HCT116 (cell line): ENCODE results near the gene POMT1. TPM values are rescaled to one million over a fixed set of nuclear protein-coding genes. Genes with fewer than 3 reads are reported as not detected.

Experiments used
- ATAC-seq: fragments of 200-7000 bp; cut with Tn5 transposase; 2 replicates; pipeline ENCODE4 v1.9.1; 2020; ENCODE audit warnings: mild to moderate bottlenecking, moderate library complexity
- BruUV-seq: library from RNA; stranded (reverse); fragments of 400-500 nt; replicated peaks from 2 replicates; lab custom pipeline; 2021; lab: Mats Ljungman, UMichigan
- CTCF ChIA-PET: fragments of 300-600 bp; sonication (Branson Sonifier 250); formaldehyde crosslinking; loops from one replicate; lab custom pipeline; 2021; ENCODE audit warnings: antibody characterized with exemption; lab: Charles Lee
- POLR2A ChIA-PET: fragments of 300-600, 350-600 bp; sonication (Branson Sonifier 250); formaldehyde crosslinking; loops from one replicate; lab custom pipeline; 2021; ENCODE audit warnings: antibody characterized with exemption; lab: Charles Lee
- RAD21 ChIA-PET, 2 experiments: fragments of 300-600 bp; sonication (Branson Sonifier 250); formaldehyde crosslinking; loops; one replicate each; lab custom pipeline; 2023; ENCODE audit warnings: low total read pairs in 2 of 2; ENCODE audit not compliant: uncharacterized antibody in 2 of 2, unreplicated experiment in 2 of 2, low non-redundant PET in 1 of 2; lab: Charles Lee
- DNase-seq: peaks from one replicate; pipeline ENCODE4 v3.0.0-alpha.2; 2010; ENCODE audit warnings: low read depth, low spot score
- H2AFZ ChIP-seq: fragments of 200-600 bp; shearing (Covaris generic), sonication (generic); 2 replicates; pipeline ENCODE4 v1.6.1; 2017; ENCODE audit warnings: low read depth, mixed run types, mixed read lengths, antibody characterized with exemption, low read length; ENCODE audit not compliant: poor library complexity, severe bottlenecking
- H3K27ac ChIP-seq: 2 replicates; pipeline ENCODE4 v1.5.1; 2012; ENCODE audit warnings: low read depth, low read length
- H3K27me3 ChIP-seq: fragments of 200-600 bp; sonication (generic); 2 replicates; pipeline ENCODE4 v1.6.1; 2016; ENCODE audit warnings: mixed run types, low read length, mixed read lengths; ENCODE audit not compliant: insufficient read depth
- H3K36me3 ChIP-seq, 2 experiments: fragments of 200-500 bp in 1 of 2; fragments of 200-600 bp in 1 of 2; sonication (Bioruptor generic) in 1 of 2; sonication (generic) in 1 of 2; 2 replicates each; pipeline versions ENCODE4 v1.5.1 to v1.6.1; 2014 to 2016; ENCODE audit warnings: low read length in 2 of 2, inconsistent platforms in 1 of 2, mixed read lengths in 1 of 2, mixed run types in 1 of 2; ENCODE audit not compliant: insufficient read depth in 2 of 2, control insufficient read depth in 1 of 2
- H3K4me1 ChIP-seq, 2 experiments: fragments of 200-600 bp in 1 of 2; sonication (generic) in 1 of 2; 2 replicates each; pipeline versions ENCODE4 v1.5.1 to v1.6.1; 2012 to 2017; ENCODE audit warnings: low read length in 2 of 2, inconsistent platforms in 1 of 2, mild to moderate bottlenecking in 1 of 2, mixed read lengths in 1 of 2, mixed run types in 1 of 2, moderate library complexity in 1 of 2; ENCODE audit not compliant: insufficient read depth in 2 of 2, control insufficient read depth in 1 of 2
- H3K4me2 ChIP-seq: fragments of 200-600 bp; sonication (generic); 2 replicates; pipeline ENCODE4 v1.6.1; 2017; ENCODE audit warnings: mixed run types, low read length, mixed read lengths
- H3K4me3 ChIP-seq, 2 experiments: fragments of 200-600 bp in 1 of 2; sonication (generic) in 1 of 2; replicated peaks in 1 of 2; 2 replicates each; pipeline ENCODE4 v1.5.1; 2011 to 2016; ENCODE audit warnings: low read length in 2 of 2, control low read depth in 1 of 2, low read depth in 1 of 2, mild to moderate bottlenecking in 1 of 2, mixed read lengths in 1 of 2, mixed run types in 1 of 2
- H3K79me2 ChIP-seq: fragments of 200-600 bp; sonication (generic); 2 replicates; pipeline ENCODE4 v1.6.1; 2017; ENCODE audit warnings: mild to moderate bottlenecking, mixed run types, low read length, moderate library complexity, mixed read lengths; ENCODE audit not compliant: insufficient read depth
- H3K9ac ChIP-seq: fragments of 200-600 bp; sonication (generic); 2 replicates; pipeline ENCODE4 v1.6.1; 2016; ENCODE audit warnings: low read length, mixed read lengths
- H3K9me2 ChIP-seq: fragments of 200-600 bp; sonication (generic), shearing (Covaris generic); 2 replicates; pipeline ENCODE4 v1.6.1; 2017; ENCODE audit warnings: mixed run types, mild to moderate bottlenecking, moderate library complexity; ENCODE audit not compliant: insufficient read depth
- H3K9me3 ChIP-seq, 2 experiments: fragments of 200-500 bp in 1 of 2; fragments of 200-600 bp in 1 of 2; sonication (Bioruptor generic) in 1 of 2; sonication (generic) in 1 of 2; 2 replicates each; pipeline ENCODE4 v1.6.1; 2014 to 2017; ENCODE audit warnings: low read length in 2 of 2, mixed read lengths in 2 of 2, inconsistent platforms in 1 of 2, low read depth in 1 of 2, mild to moderate bottlenecking in 1 of 2, mixed run types in 1 of 2, moderate library complexity in 1 of 2; ENCODE audit not compliant: control insufficient read depth in 1 of 2, insufficient read depth in 1 of 2
- H4K20me1 ChIP-seq: fragments of 200-600 bp; sonication (generic), shearing (Covaris generic); 2 replicates; pipeline ENCODE4 v1.6.1; 2017; ENCODE audit warnings: mixed run types, mild to moderate bottlenecking, moderate library complexity; ENCODE audit not compliant: insufficient read depth
- ATF3 ChIP-seq: IDR thresholded peaks from 2 replicates; pipeline ENCODE4 v1.6.1; 2012
- CBX3 ChIP-seq: IDR thresholded peaks from 2 replicates; pipeline ENCODE4 v1.6.1; 2012; ENCODE audit warnings: low read depth
- CTCF ChIP-seq, 3 experiments: fragments of 200-600 bp in 1 of 3; sonication (generic) in 1 of 3; IDR thresholded peaks in 2 of 3; conservative IDR thresholded peaks in 1 of 3; 2 replicates each; pipeline ENCODE4 v1.5.1; 2012 to 2017; ENCODE audit warnings: low read depth in 2 of 3, low read length in 2 of 3, antibody characterized with exemption in 1 of 3, borderline replicate concordance in 1 of 3, control low read depth in 1 of 3, mild to moderate bottlenecking in 1 of 3, mixed read lengths in 1 of 3, mixed run types in 1 of 3, moderate library complexity in 1 of 3; ENCODE audit not compliant: insufficient read depth in 1 of 3
- EGR1 ChIP-seq: IDR thresholded peaks from 2 replicates; pipeline ENCODE4 v1.6.1; 2012; ENCODE audit warnings: low read depth
- EZH2 ChIP-seq: fragments of 200-600 bp; sonication (generic); IDR thresholded peaks from 2 replicates; pipeline ENCODE4 v1.6.1; 2017; ENCODE audit warnings: antibody characterized with exemption, mixed run types
- EZH2phosphoT487 ChIP-seq: fragments of 200-600 bp; IDR thresholded peaks from 2 replicates; pipeline ENCODE4 v1.6.1; 2018; ENCODE audit warnings: antibody characterized with exemption, borderline replicate concordance
- POLR2A ChIP-seq: IDR thresholded peaks from 2 replicates; pipeline ENCODE4 v1.7.0; 2011; ENCODE audit warnings: borderline replicate concordance; ENCODE audit not compliant: insufficient read depth, insufficient read length; ENCODE audit errors: extremely low read depth
- POLR2AphosphoS5 ChIP-seq: IDR thresholded peaks from 2 replicates; pipeline ENCODE4 v1.6.1; 2011; ENCODE audit warnings: mild to moderate bottlenecking, low read depth, low read length, moderate library complexity
- REST ChIP-seq: IDR thresholded peaks from 2 replicates; pipeline ENCODE4 v1.6.1; 2012; ENCODE audit warnings: low read depth
- YY1 ChIP-seq: IDR thresholded peaks from 2 replicates; pipeline ENCODE4 v1.6.1; 2011; ENCODE audit warnings: low read length, low read depth, moderate library complexity, mild to moderate bottlenecking; ENCODE audit not compliant: insufficient replicate concordance; ENCODE audit errors: extremely low read depth
- ZBTB33 ChIP-seq: IDR thresholded peaks from 2 replicates; pipeline ENCODE4 v1.6.1; 2011; ENCODE audit warnings: mild to moderate bottlenecking, low read length, moderate library complexity; ENCODE audit not compliant: insufficient replicate concordance; ENCODE audit errors: extremely low read depth
- ZFX ChIP-seq: fragments of 450-650 bp; IDR thresholded peaks from 2 replicates; pipeline ENCODE4 v1.6.1; 2017
- ZNF274 ChIP-seq: fragments of 200-500 bp; sonication (Bioruptor generic); IDR thresholded peaks from 2 replicates; pipeline ENCODE4 v1.6.1; 2014; ENCODE audit warnings: mild to moderate bottlenecking, low read depth, low read length, inconsistent platforms
- intact Hi-C: fragments of 100-400 bp; cut with micrococcal nuclease; formaldehyde crosslinking; loops from 2 replicates; pipeline ENCODE4 v1.10.0; 2022
- total RNA-seq: library from RNA; stranded (reverse); gene quantifications from one replicate; pipeline ENCODE4 v1.2.1, GENCODE V29; 2021; ENCODE audit not compliant: unreplicated experiment

POMT1 gene
- total RNA-seq, 1 experiment from 2014 or later = 21.4 TPM

- no TSS peak for BruUV-seq
- H3K4me3 ChIP-seq = no peak overlapping the region
- RAD21 ChIA-PET = no interaction called here
- no peaks in the 10 kb centered on the region for H3K4me1 ChIP-seq
- peaks cover 0 to 4% of the 10 kb centered on the region in 2 experiments; a peak in 1 of 4 replicates for H3K9me3 ChIP-seq
- intact Hi-C loops = no loop called here
- H3K36me3 ChIP-seq = no peaks in the 10 kb centered on the region
- no peak for TF ChIP-seq POLR2A
- no peak for TF ChIP-seq EZH2
- no peak for TF ChIP-seq ZBTB33
- no peak for TF ChIP-seq ZFX
- no peak for TF ChIP-seq POLR2AphosphoS5
- TF ChIP-seq EZH2phosphoT487 = no peak
- no peak for TF ChIP-seq EGR1
- TF ChIP-seq ATF3 = no peak
- TF ChIP-seq CTCF (IDR thresholded peaks at IDR 0.05 in 2 of 3, conservative IDR thresholded peaks at IDR 0.05 in 1 of 3; ENCODE audit: borderline replicate concordance in 1 of 3, insufficient read depth in 1 of 3, low read depth in 2 of 3, low read length in 2 of 3) = no peak
- TF ChIP-seq YY1 = no peak
- no peak for TF ChIP-seq CBX3
- no peak for TF ChIP-seq ZNF274
- TF ChIP-seq REST = no peak
- no peaks in the 10 kb centered on the region for H4K20me1 ChIP-seq
- no peaks in the 10 kb centered on the region for H3K79me2 ChIP-seq
- H3K27me3 ChIP-seq = no peaks in the 10 kb centered on the region
- ATAC-seq (no peak), DNase-seq (no peak)
- H3K4me2 ChIP-seq = no peak overlapping the region
- H3K9me2 ChIP-seq = no peaks in the 10 kb centered on the region
- CTCF ChIA-PET = no interaction called here
- POLR2A ChIA-PET = no interaction called here
- H3K27ac ChIP-seq = no peak overlapping the region
- no peak overlapping the region for H3K9ac ChIP-seq
- no peak overlapping the region for H2AFZ ChIP-seq
These were observed 62.7 kb downstream of the POMT1 start for GRCh38 chr9:131565369-131565768.
